Astrocyte of the hippocampus (primary cell): ENCODE measurements around the gene PAFAH1B2.

Experiments
- DNase-seq: peaks from one replicate; pipeline ENCODE4 v3.0.0; 2011; ENCODE audit warnings: low read depth, low spot score

Gene PAFAH1B2

DNA sequence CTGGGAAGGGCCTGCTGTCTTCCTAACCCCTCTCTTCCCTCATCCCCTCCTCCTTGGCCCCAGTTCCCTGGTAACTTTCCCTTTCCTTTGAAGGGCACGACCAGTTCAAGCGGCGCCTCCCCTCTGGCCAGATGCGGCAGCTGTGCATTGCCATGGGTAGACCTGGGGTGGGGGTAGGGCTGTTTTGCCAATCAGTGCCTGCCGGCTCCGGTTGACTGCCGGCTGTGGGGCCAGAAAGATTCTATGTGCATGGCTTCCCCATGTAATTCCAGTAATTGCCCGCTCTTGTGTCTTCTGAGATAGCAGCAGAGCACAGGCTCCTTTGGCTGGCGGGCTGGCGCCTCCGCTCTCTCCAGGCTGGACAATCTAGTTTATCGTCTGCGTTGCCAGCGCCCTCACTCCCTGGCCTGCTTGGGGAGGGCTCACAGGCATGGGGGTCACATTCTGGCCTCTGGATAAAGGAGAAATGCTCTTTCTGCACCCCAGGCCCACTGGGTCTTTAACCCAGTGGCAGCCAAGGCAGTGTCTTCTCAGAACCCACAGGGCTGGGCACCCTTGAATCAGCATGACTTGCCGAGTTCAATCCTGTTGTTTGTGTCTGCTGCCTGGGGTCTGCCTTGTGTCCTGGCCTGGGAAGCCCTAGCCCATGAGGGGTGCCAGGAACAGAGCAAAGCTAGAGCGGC is 43.9 kb downstream of the PAFAH1B2 start:
- DNase-seq: no peak

- no peak for DNase-seq
Measured at GRCh38 chr11:117188620-117189081, 44.6 kb downstream of the PAFAH1B2 start.

DNA sequence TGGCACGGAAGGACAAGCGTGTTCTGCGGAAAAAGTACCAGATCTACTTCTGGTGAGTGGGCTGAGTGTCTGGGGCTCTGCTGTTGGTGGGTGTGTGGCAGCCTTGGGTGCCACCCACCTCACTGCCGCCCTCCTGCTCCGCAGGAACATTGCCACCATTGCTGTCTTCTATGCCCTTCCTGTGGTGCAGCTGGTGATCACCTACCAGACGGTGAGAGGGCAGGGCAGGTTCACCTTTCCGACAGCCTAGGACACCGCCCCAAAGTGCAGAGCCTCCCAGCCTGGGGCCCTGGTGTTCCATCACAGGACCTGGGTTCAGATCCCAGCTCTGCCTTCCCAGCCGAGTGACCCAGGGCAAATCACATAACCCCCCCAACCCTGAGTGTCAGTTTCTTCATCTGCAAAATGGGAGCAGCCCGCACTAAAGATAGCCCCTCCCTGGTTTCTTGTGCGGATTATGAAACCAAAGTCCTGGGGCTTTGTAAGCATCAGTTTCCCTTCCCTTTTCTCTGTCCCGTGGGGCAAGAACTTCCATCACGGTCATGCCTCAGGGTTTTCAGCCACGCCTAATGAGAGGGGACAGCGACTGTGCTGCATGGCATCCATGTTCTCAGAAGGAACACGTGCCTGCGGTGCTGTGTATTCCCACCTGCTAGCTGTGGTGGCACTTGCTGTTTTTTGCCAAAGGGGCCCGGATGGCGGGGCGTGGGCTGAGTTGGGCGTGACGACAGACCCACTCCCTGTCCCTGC is 45.3 kb downstream of the PAFAH1B2 start:
- no peak for DNase-seq

DNA sequence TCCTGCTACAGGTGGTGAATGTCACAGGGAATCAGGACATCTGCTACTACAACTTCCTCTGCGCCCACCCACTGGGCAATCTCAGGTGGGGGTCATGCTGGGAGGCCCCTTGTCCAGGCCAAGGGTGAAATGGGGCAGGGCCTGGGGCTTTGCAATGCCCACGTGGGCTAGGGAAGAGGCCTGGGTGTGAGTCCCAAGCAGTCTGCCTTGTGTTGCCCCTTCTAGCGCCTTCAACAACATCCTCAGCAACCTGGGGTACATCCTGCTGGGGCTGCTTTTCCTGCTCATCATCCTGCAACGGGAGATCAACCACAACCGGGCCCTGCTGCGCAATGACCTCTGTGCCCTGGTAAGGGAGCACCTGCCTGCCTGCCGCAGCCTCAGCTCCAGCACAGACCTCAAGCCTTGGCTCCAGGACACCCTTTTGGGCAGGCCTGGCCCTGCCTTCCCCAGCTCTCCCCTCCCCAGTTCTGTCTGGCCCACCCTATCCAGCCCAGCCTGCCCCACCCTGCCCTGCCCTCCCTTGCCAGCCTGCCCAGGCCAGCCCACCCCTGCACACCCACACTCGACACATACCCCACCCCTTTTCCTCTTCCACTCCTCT is 46.0 kb downstream of the PAFAH1B2 start:
- no peak for DNase-seq

GRCh38 chr11:117191680-117192400 is 47.8 kb downstream of the PAFAH1B2 start:
- no peak for DNase-seq

- no peak for DNase-seq
Measured at GRCh38 chr11:117192401-117192875, 48.4 kb downstream of the PAFAH1B2 start.

DNA sequence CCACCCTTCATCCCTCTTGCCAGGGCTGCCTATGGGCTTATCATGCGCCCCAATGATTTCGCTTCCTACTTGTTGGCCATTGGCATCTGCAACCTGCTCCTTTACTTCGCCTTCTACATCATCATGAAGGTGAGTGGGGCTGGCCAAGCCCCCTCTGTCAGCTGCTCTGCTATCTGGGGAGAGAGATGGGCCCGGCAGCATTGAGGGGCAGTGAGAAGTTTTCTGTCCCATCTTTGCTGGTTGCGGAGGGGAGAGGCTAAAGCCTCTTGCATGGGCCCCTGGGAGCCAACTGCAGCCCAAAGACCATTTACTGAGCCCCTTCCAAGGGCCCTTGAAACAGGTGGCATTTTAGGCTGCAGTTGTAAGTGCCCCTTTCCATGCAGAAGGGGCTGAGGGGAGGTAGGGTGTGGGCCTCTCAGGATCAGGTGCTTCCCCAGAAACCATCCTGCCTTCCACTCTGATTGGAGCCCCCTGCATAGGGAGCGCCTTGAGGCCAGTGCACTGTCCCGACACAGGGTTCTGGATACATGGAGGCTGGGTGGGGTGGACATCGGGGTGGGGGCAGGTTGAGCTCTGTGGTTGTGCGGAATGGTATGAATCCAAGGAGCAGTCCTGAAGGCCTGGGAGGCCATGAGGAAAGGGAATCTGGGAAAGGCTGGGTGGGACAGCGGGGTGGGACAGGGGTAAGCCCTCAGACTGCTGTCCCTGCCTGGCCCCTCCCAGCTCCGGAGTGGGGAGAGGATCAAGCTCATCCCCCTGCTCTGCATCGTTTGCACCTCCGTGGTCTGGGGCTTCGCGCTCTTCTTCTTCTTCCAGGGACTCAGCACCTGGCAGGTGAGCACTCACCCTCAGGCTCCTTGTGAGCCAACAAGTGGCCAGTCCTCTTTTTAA is 49.3 kb downstream of the PAFAH1B2 start:
- DNase-seq: no peak

GRCh38 chr11:117194267-117194666 is 50.2 kb downstream of the PAFAH1B2 start:
- no peak for DNase-seq

GRCh38 chr11:117195258-117195657 is 51.2 kb downstream of the PAFAH1B2 start:
- DNase-seq: no peak

- no peak for DNase-seq
Measured at GRCh38 chr11:117195761-117196160, 51.7 kb downstream of the PAFAH1B2 start.

DNA sequence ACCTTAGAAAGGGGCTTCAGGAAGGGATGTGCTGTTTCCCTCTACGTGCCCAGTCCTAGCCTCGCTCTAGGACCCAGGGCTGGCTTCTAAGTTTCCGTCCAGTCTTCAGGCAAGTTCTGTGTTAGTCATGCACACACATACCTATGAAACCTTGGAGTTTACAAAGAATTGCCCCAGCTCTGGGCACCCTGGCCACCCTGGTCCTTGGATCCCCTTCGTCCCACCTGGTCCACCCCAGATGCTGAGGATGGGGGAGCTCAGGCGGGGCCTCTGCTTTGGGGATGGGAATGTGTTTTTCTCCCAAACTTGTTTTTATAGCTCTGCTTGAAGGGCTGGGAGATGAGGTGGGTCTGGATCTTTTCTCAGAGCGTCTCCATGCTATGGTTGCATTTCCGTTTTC is 52.9 kb downstream of the PAFAH1B2 start:
- no peak for DNase-seq

DNA sequence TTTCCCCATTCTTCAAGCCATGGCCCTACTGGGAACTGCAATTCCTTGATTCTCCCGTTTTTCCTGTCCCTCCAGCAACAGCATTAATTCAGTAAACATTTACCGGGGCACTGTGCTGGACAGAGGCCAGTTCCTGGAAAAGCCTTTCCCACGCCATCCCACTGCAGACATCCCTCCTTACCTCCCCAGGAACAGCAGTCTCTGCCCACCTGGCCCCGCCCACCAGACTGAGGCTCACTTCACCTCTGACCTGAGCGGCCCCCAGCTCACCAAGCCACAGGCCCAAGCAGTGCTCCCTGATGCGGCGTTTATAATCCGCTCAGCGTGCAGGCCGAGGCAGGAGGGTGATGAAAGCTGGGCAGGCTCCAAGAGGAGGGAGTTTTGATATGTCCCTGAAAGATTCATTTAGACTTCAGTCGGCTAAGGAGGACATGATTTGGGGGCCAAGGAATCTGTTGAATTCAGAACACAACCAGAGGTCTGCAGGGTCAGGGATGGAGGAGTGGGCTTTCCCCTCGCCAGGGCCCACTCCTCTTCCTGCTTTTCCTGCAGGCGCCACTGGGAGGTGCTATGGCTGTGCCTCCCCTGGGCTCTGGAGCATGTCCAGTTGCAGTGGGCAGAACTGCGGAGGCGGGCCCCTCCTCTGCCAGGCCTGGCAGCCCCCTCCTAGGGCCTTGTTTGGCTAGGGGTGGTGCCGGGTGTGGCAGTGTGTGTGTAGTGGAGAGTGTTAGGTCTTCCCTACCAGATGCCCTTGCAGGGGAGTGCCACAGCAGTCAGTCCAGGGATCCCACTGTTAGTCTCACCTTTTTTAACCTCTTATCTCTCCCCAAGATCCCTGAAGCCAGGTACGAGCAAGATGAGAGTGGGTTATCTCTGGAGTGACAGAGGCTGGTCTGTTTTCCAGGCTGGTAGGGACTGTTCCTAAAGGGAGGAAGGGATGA is 53.7 kb downstream of the PAFAH1B2 start:
- DNase-seq: peak; percentile 78

- no peak for DNase-seq
Measured at GRCh38 chr11:117198613-117199012, 54.5 kb downstream of the PAFAH1B2 start.

DNA sequence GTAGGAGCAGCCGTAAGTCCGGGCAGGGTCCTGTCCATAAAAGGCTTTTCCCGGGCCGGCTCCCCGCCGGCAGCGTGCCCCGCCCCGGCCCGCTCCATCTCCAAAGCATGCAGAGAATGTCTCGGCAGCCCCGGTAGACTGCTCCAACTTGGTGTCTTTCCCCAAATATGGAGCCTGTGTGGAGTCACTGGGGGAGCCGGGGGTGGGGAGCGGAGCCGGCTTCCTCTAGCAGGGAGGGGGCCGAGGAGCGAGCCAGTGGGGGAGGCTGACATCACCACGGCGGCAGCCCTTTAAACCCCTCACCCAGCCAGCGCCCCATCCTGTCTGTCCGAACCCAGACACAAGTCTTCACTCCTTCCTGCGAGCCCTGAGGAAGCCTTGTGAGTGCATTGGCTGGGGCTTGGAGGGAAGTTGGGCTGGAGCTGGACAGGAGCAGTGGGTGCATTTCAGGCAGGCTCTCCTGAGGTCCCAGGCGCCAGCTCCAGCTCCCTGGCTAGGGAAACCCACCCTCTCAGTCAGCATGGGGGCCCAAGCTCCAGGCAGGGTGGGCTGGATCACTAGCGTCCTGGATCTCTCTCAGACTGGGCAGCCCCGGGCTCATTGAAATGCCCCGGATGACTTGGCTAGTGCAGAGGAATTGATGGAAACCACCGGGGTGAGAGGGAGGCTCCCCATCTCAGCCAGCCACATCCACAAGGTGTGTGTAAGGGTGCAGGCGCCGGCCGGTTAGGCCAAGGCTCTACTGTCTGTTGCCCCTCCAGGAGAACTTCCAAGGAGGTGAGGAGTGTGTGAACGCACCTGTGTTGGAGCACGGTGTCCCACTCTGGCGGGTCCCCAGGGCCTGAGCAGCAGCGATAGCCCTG is 55.2 kb downstream of the PAFAH1B2 start, which contains the start of gene TAGLN:
Gene TAGLN (plus strand): TSS at position 318 of the 863 bp plus-strand sequence. CDS start 3,644 bp downstream, outside the sequence.
- DNase-seq: peak; percentile 99

GRCh38 chr11:117199916-117200812 is 56.1 kb downstream of the PAFAH1B2 start:
- DNase-seq: peak; percentile 48

GRCh38 chr11:117200813-117201657 is 56.9 kb downstream of the PAFAH1B2 start:
- peak; percentile 33 for DNase-seq
